Measurements from ENCODE around the gene TSPAN13. TPM values are rescaled to one million over a fixed set of nuclear protein-coding genes. Genes with fewer than 3 reads are reported as not detected.

Gene TSPAN13
- polyA plus RNA-seq, 1 donor from 2014 or later: 315 TPM

- TF ChIP-seq CTCF (IDR thresholded peaks at IDR 0.05; ENCODE audit: poor library complexity, severe bottlenecking) (no peak), SMC3 (conservative IDR thresholded peaks at IDR 0.05; ENCODE audit: poor library complexity) (no peak), REST (IDR thresholded peaks at IDR 0.05; ENCODE audit: borderline replicate concordance) (no peak), EZH2 (IDR thresholded peaks at IDR 0.05; ENCODE audit: borderline replicate concordance, insufficient read depth, low read length, poor library complexity, severe bottlenecking) (no peak), POLR2AphosphoS5 (IDR thresholded peaks at IDR 0.05) (no peak), EP300 (conservative IDR thresholded peaks at IDR 0.05; ENCODE audit: poor library complexity, severe bottlenecking) (no peak), TAF1 (IDR thresholded peaks at IDR 0.05; ENCODE audit: low read depth) (no peak), MXI1 (conservative IDR thresholded peaks at IDR 0.05; ENCODE audit: poor library complexity, severe bottlenecking) (no peak), RAD21 (conservative IDR thresholded peaks at IDR 0.05) (no peak)
- Histone ChIP-seq H3K27me3 (ENCODE audit: insufficient read depth, low read depth, low read length) (no peaks in the 10 kb centered on the region), H3K9ac (ENCODE audit: low read length) (no peak overlapping the region), H3K36me3 (ENCODE audit: insufficient read depth, low read length) (no peaks in the 10 kb centered on the region), H3F3A (ENCODE audit: insufficient read depth, low read length, poor library complexity, severe bottlenecking) (no peaks in the 10 kb centered on the region), H3K9me2 (ENCODE audit: insufficient read depth, low read length) (no peaks in the 10 kb centered on the region), H3K9me3 (ENCODE audit: low read length) (no peaks in the 10 kb centered on the region), H3K4me3 (ENCODE audit: low read length) (no peak overlapping the region), H4K20me1 (ENCODE audit: insufficient read depth) (no peaks in the 10 kb centered on the region), H3K27ac (ENCODE audit: low read length) (no peak overlapping the region), H2AFZ (ENCODE audit: low read depth, low read length) (no peak overlapping the region), H3K79me2 (replicated peaks; ENCODE audit: insufficient read depth, low read length) (no peaks in the 10 kb centered on the region), H3K4me2 (ENCODE audit: low read length) (no peak overlapping the region)
Measured at GRCh38 chr7:16735020-16735419, 18.5 kb upstream of the TSPAN13 start.

GRCh38 chr7:16738011-16738688, 15.4 kb upstream of the TSPAN13 start:
- no peaks in the 10 kb centered on the region for H3K9me2 ChIP-seq (ENCODE audit: insufficient read depth, low read length)
- no peaks in the 10 kb centered on the region for H3K36me3 ChIP-seq (ENCODE audit: insufficient read depth, low read length)
- H3K9ac ChIP-seq (ENCODE audit: low read length): no peak overlapping the region
- H3K9me3 ChIP-seq (ENCODE audit: low read length): no peaks in the 10 kb centered on the region
- no peak overlapping the region for H3K27ac ChIP-seq (ENCODE audit: low read length)
- no peak for TF ChIP-seq REST (IDR thresholded peaks at IDR 0.05; ENCODE audit: borderline replicate concordance)
- no peak for TF ChIP-seq POLR2AphosphoS5 (IDR thresholded peaks at IDR 0.05)
- no peak for TF ChIP-seq MXI1 (conservative IDR thresholded peaks at IDR 0.05; ENCODE audit: poor library complexity, severe bottlenecking)
- TF ChIP-seq EZH2 (IDR thresholded peaks at IDR 0.05; ENCODE audit: borderline replicate concordance, insufficient read depth, low read length, poor library complexity, severe bottlenecking): no peak
- no peak for TF ChIP-seq RAD21 (conservative IDR thresholded peaks at IDR 0.05)
- TF ChIP-seq CTCF (IDR thresholded peaks at IDR 0.05; ENCODE audit: poor library complexity, severe bottlenecking): no peak
- no peak for TF ChIP-seq EP300 (conservative IDR thresholded peaks at IDR 0.05; ENCODE audit: poor library complexity, severe bottlenecking)
- TF ChIP-seq TAF1 (IDR thresholded peaks at IDR 0.05; ENCODE audit: low read depth): no peak
- TF ChIP-seq SMC3 (conservative IDR thresholded peaks at IDR 0.05; ENCODE audit: poor library complexity): no peak
- no peaks in the 10 kb centered on the region for H3F3A ChIP-seq (ENCODE audit: insufficient read depth, low read length, poor library complexity, severe bottlenecking)
- no peaks in the 10 kb centered on the region for H4K20me1 ChIP-seq (ENCODE audit: insufficient read depth)
- H3K4me3 ChIP-seq (ENCODE audit: low read length): no peak overlapping the region
- no peak overlapping the region for H2AFZ ChIP-seq (ENCODE audit: low read depth, low read length)
- no peaks in the 10 kb centered on the region for H3K27me3 ChIP-seq (ENCODE audit: insufficient read depth, low read depth, low read length)
- H3K4me2 ChIP-seq (ENCODE audit: low read length): no peak overlapping the region
- H3K79me2 ChIP-seq (replicated peaks; ENCODE audit: insufficient read depth, low read length): no peaks in the 10 kb centered on the region

All from neural cell (in vitro differentiated cells).